Neural progenitor cell (in vitro differentiated cells): ENCODE measurements around the gene GNAI1. TPM values are rescaled to one million over a fixed set of nuclear protein-coding genes. Genes with fewer than 3 reads are reported as not detected.

Experiments
- DNase-seq: peaks from one replicate; pipeline ENCODE4 v3.0.0-alpha.2; 2016; ENCODE audit warnings: low spot score
- H2AFZ ChIP-seq: fragments of 200-600 bp; sonication (generic); replicated peaks from 2 replicates; pipeline ENCODE4 v1.6.1; 2016; ENCODE audit warnings: antibody characterized with exemption
- H3F3A ChIP-seq: fragments of 200-600 bp; sonication (generic); 2 replicates; pipeline ENCODE4 v1.6.1; 2016; ENCODE audit warnings: antibody characterized with exemption, low read depth
- H3K27ac ChIP-seq: fragments of 200-600 bp; sonication (generic); 2 replicates; pipeline ENCODE4 v1.5.1; 2016; ENCODE audit warnings: mild to moderate bottlenecking
- H3K27me3 ChIP-seq: fragments of 200-600 bp; sonication (generic); 2 replicates; pipeline ENCODE4 v1.6.1; 2016; ENCODE audit warnings: mild to moderate bottlenecking, moderate library complexity
- H3K36me3 ChIP-seq: fragments of 200-600 bp; sonication (generic); 2 replicates; pipeline ENCODE4 v1.5.1; 2016
- H3K4me1 ChIP-seq: fragments of 200-600 bp; sonication (generic); 2 replicates; pipeline ENCODE4 v1.6.1; 2016; ENCODE audit warnings: mixed run types
- H3K4me2 ChIP-seq: fragments of 200-600 bp; sonication (generic); 2 replicates; pipeline ENCODE4 v1.6.1; 2016
- H3K4me3 ChIP-seq: fragments of 200-600 bp; sonication (generic); 2 replicates; pipeline ENCODE4 v1.5.1; 2016
- H3K79me2 ChIP-seq: fragments of 200-600 bp; sonication (generic); 2 replicates; pipeline ENCODE4 v1.6.1; 2016; ENCODE audit warnings: low read depth
- H3K9ac ChIP-seq: fragments of 200-600 bp; sonication (generic); 2 replicates; pipeline ENCODE4 v1.6.1; 2016
- H3K9me3 ChIP-seq: fragments of 200-600 bp; sonication (generic); 2 replicates; pipeline ENCODE4 v1.5.1; 2016; ENCODE audit warnings: low read depth
- H4K20me1 ChIP-seq: fragments of 200-600 bp; sonication (generic); 2 replicates; pipeline ENCODE4 v1.6.1; 2016; ENCODE audit warnings: low read depth
- H3K27ac Mint-ChIP-seq: 3 replicates; pipeline ENCODE4 v1.8.0; 2021; ENCODE audit warnings: mixed read lengths
- H3K27me3 Mint-ChIP-seq: 2 replicates; pipeline ENCODE4 v1.8.0; 2022; ENCODE audit warnings: low read depth, mild to moderate bottlenecking, inconsistent platforms, moderate library complexity, mixed read lengths; ENCODE audit not compliant: insufficient read depth
- H3K36me3 Mint-ChIP-seq: 3 replicates; pipeline ENCODE4 v1.8.0; 2021; ENCODE audit warnings: mixed read lengths
- H3K4me1 Mint-ChIP-seq: 3 replicates; pipeline ENCODE4 v1.8.0; 2021; ENCODE audit warnings: mixed read lengths
- H3K4me3 Mint-ChIP-seq: 3 replicates; pipeline ENCODE4 v1.8.0; 2021; ENCODE audit warnings: mild to moderate bottlenecking, moderate library complexity, mixed read lengths
- H3K9me3 Mint-ChIP-seq: 3 replicates; pipeline ENCODE4 v1.8.0; 2020; ENCODE audit warnings: mixed read lengths
- CTCF ChIP-seq: fragments of 200-600 bp; sonication (generic); IDR thresholded peaks from 2 replicates; pipeline ENCODE4 v1.5.1; 2017; ENCODE audit warnings: antibody characterized with exemption, mild to moderate bottlenecking
- EZH2 ChIP-seq: fragments of 200-600 bp; sonication (generic); IDR thresholded peaks from 2 replicates; pipeline ENCODE4 v1.6.1; 2017; ENCODE audit warnings: antibody characterized with exemption, mild to moderate bottlenecking, moderate library complexity
- EZH2phosphoT487 ChIP-seq: fragments of 200-600 bp; sonication (generic); IDR thresholded peaks from 2 replicates; pipeline ENCODE4 v1.6.1; 2017; ENCODE audit warnings: antibody characterized with exemption
- total RNA-seq: library from RNA; depleted of rRNA; stranded (reverse); fragments of >200 nt; gene quantifications from 2 replicates; pipeline ENCODE4 v1.2.3, GENCODE V29; 2015; ENCODE audit warnings: low replicate concordance

The GNAI1 gene
- total RNA-seq, 1 donor from 2014 or later = 91.3 TPM

DNA sequence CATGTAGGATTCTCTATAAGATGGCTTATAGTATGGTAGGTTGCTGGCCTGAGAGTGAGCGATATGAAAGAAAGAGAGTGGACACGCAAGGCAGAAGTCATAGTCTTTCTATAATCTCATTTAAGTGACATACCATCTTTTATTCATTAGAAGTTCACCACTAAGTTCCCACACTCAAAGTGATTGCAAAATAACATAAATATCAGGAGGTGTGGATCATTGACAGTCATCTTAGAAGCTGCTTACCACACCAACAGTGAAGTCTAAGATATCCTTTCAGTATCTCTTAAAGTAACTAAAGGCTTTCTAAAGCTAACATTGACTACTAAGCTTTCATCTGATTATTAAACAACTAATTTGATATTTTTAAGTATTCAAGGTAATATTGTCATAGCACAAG, 36.9 kb upstream of the GNAI1 start:
- H3K9me3 Mint-ChIP-seq = peaks cover 6% of the 10 kb centered on the region
- Histone ChIP-seq H3F3A (no peaks in the 10 kb centered on the region), H4K20me1 (no peaks in the 10 kb centered on the region), H3K4me2 (no peak overlapping the region), H3K9me3 (no peaks in the 10 kb centered on the region), H3K79me2 (no peaks in the 10 kb centered on the region), H3K27ac (no peak overlapping the region), H3K36me3 (no peaks in the 10 kb centered on the region), H3K4me1 (no peaks in the 10 kb centered on the region), H3K27me3 (no peaks in the 10 kb centered on the region), H3K4me3 (no peak overlapping the region), H3K9ac (no peak overlapping the region), H2AFZ (no peak overlapping the region)
- TF ChIP-seq EZH2phosphoT487 = no peak
- TF ChIP-seq EZH2 = no peak
- no peak for TF ChIP-seq CTCF
- H3K27ac Mint-ChIP-seq = no peak overlapping the region
- DNase-seq = no peak
- no peaks in the 10 kb centered on the region for H3K4me1 Mint-ChIP-seq
- H3K36me3 Mint-ChIP-seq = no peaks in the 10 kb centered on the region
- no peaks in the 10 kb centered on the region for H3K27me3 Mint-ChIP-seq
- no peak overlapping the region for H3K4me3 Mint-ChIP-seq

DNA sequence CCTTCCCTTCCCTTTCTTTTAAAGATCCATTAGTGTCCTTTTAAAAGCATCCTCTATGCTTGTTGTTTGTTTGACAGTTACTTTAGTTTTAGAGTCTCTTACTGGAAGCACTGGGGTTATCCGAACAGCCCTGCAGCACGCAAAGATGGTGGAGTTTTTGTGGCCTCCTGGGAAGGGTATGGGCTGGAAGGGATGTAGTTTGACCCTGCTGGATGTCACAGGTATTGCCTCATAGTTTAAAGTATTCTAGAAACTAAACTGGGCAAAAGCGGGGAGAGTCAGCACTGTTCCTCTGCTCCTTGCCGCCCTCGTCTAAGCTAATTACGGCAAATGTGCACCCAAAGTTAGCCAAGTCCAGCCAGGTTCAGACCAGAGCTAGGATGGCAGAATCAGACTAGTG, 35.8 kb upstream of the GNAI1 start:
- no peak overlapping the region for H3K4me3 Mint-ChIP-seq
- H3K4me1 Mint-ChIP-seq = no peaks in the 10 kb centered on the region
- Histone ChIP-seq H3F3A (no peaks in the 10 kb centered on the region), H2AFZ (peak overlapping the region; percentile 78), H3K9ac (no peak overlapping the region), H3K36me3 (no peaks in the 10 kb centered on the region), H3K4me3 (no peak overlapping the region), H3K4me2 (no peak overlapping the region), H3K79me2 (no peaks in the 10 kb centered on the region), H3K27ac (no peak overlapping the region), H4K20me1 (no peaks in the 10 kb centered on the region), H3K9me3 (no peaks in the 10 kb centered on the region), H3K4me1 (no peaks in the 10 kb centered on the region), H3K27me3 (no peaks in the 10 kb centered on the region)
- H3K36me3 Mint-ChIP-seq = no peaks in the 10 kb centered on the region
- TF ChIP-seq CTCF = peak; percentile 39
- no peak for TF ChIP-seq EZH2phosphoT487
- peak; percentile 33 for DNase-seq
- H3K27me3 Mint-ChIP-seq = no peaks in the 10 kb centered on the region
- peaks cover 6% of the 10 kb centered on the region for H3K9me3 Mint-ChIP-seq
- H3K27ac Mint-ChIP-seq = no peak overlapping the region

DNA sequence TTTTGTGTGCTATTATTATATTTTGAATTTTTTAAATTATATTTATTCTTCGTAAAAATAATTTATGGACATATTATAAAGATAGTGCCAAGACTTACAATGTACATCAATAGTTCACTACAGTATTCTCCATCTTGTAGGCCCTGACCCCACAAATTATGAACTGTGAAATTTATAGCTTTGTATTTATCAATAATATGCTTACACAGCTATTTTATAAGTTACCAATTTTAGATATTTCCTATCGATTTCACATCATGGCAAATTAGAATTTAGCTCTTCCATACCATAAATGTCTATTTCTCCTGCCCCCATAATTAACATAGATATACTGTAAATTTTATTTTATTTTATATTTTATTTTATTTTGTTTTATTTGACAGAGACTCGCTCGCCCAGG, 34.4 kb upstream of the GNAI1 start:
- Histone ChIP-seq H3K9me3 (no peaks in the 10 kb centered on the region), H3K27me3 (no peaks in the 10 kb centered on the region), H3K9ac (no peak overlapping the region), H2AFZ (no peak overlapping the region), H3K79me2 (no peaks in the 10 kb centered on the region), H3K4me1 (no peaks in the 10 kb centered on the region), H3K36me3 (no peaks in the 10 kb centered on the region), H3F3A (no peaks in the 10 kb centered on the region), H4K20me1 (no peaks in the 10 kb centered on the region), H3K4me3 (no peak overlapping the region), H3K27ac (no peak overlapping the region), H3K4me2 (no peak overlapping the region)
- Mint-ChIP-seq H3K4me3 (no peak overlapping the region), H3K36me3 (no peaks in the 10 kb centered on the region), H3K27ac (no peak overlapping the region), H3K9me3 (peaks cover 6% of the 10 kb centered on the region), H3K4me1 (no peaks in the 10 kb centered on the region), H3K27me3 (no peaks in the 10 kb centered on the region)
- TF ChIP-seq CTCF (no peak), EZH2phosphoT487 (no peak), EZH2 (no peak)
- no peak for DNase-seq
